CD4-positive, alpha-beta T cell treated with Interferon alpha-2 for 1 hour (primary cell): ENCODE measurements around the gene NR2F1-AS1.
"Not testable (repeated sequence)": the region's sequence is repeated elsewhere in the genome, so short reads cannot be mapped to it uniquely, and the experiment has no call there.

ENCODE experiments used
- DNase-seq, 2 donors: peaks; one replicate each; pipeline ENCODE4 v3.0.0-alpha.2; 2020 to 2022

The NR2F1-AS1 gene

DNA sequence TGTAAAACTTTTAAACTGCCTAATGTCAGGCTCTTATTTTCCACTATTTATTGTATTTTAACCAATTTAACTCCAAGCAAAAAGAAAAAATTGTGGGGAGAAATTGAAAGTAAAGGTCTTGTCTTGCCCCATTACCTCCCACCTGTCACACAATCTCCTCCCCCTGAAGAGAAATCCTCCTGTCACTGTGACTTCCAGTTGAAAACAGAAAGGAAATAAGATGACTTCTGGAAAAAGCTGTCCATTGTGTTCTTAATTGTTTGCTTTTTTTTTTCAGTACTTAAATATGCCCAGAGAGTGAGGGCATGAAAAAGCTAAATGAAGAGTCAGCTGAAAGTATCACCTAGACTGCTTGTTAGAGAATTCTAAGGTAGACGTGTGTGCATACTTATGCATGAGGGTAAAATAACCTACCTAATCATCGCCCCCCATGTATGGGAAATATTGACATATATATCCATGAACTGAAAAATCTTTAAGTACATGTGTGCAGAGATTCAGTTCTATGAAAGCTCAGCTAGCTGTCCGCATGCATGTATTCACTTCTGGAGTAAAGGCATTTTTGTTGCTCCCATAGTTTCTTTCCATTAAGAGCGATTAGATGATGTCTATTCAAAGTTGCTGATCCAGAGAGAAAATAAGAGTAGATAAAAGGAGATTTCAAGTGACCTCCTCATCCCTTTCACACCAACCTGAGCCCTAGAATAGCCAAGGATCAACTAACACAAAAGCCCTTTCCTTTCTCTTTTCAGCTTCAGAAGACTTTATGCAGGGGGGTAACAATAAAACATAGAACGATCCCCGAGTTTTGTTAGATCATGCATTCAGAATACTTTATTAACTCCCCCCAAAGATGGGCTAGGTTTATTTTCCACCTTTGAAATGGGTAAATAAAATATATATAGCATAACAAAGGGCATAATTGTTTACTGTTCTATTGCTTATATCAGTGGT is 5.3 kb downstream of the NR2F1-AS1 start:
- no peak for DNase-seq

- DNase-seq: no peak
These were observed 6.3 kb downstream of the NR2F1-AS1 start for GRCh38 chr5:93574491-93575305.

DNA sequence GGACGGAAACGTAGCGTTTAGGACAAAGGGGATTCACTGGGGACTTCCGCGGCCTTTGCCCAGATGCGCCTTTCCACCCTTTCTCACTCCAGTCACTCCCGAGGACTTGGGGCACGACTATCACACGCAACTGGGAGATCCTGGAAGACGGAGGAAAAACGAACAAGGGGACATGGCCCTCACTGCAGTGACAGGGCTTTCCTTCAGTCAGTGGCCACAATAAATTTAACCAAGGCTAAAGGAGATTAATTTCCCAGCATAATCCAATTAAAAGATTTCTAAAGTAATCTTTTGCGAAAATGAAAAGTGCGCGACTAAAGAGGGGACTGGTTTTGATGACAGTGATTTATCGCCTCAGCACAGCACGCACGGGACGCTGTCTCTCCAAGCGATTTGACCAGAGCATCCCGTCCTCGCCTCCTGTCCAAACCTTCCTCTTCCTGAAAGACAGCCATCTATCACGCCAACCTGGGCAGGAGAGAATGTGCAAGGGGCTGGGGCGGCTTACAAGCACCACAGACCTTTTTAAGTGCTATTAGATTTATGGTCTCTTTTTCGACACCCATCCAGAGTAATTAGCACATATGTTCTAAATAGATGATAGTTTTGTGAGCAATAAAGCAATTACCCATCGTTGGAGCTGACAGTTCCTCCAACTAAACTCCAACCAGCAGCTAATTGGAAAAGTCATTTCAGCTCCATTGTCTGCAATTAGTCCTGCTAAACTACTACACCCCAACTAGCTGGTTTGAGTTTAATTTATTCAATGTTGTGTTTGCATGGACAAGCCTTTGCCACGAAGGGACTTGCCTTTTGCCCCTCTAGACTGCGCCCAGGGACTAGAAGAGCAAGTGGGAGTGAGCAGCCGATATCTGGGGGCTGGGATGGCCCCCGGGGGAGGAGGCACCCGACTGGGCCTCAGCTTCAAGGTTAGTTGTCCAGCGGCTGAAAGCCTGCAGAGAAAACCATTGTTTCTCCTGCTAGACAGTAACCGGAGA is 7.4 kb downstream of the NR2F1-AS1 start:
- no peak for DNase-seq

GRCh38 chr5:93572608-93573353 is 8.2 kb downstream of the NR2F1-AS1 start:
- no peak for DNase-seq

DNA sequence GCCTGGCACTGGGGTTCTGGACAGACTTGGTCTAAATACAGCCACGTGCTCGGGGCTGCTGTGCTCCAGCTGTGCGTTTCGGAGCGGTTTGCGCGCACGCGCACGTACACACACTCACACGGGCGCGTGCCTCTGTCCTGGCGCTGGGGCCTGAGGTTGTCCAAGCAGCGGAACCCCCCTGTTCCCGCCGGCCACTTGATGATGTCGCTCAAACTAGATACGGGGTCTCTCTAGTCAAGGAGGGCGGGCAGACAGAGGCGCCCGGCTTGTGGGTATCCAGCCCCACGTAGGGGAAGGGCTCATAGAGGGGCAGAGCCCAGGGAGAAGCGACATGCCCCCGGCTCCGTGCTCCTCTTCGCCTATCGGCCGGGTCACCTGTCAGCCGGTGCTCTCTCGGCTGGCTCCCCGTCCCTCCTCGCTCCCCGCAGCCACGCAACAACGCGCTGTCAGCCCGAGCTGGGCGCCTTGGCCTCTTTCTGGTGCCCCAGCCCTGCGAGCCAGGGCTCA is 8.9 kb downstream of the NR2F1-AS1 start:
- no peak for DNase-seq

DNA sequence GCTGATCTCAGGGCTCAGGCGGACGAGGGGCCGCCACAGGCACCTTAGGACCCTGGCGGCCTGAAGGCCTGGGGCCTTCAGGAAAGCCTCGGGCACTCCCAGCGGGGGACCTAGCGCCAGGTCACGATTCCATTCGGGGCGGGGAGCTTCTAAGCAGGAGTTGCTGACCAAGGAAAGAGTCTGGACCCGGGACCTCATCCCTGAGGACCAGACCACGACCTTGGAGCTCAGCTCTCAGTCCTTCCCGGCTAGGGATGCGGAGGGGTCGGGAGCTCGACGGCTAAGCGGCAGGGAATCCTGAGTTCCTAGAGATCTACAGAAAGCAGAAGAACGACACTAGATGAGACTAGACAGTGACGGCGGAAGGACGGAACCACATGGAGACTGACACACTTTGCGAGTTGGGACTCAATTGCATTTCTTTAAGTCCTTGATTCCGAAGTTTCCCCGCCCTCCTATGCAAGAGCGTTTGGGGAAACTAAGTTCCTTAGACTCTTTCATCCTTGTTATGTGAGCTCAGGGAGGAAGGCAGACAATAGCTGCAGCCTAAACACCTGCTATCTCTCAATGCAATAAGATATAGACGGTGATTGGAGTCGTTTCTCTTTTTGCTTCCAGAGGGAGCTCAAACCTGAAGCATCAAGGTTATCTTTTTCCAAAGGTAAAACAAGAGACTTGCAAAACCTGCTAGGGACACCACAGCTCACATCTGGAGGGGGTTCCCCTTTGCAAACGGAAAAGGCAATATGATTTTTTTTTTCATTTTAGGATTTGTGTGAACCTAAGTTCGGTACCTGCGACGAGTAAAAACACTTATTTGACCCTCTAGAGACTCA is 9.7 kb downstream of the NR2F1-AS1 start:
- no peak for DNase-seq

GRCh38 chr5:93570294-93571113 is 10.5 kb downstream of the NR2F1-AS1 start:
- DNase-seq: no peak

DNA sequence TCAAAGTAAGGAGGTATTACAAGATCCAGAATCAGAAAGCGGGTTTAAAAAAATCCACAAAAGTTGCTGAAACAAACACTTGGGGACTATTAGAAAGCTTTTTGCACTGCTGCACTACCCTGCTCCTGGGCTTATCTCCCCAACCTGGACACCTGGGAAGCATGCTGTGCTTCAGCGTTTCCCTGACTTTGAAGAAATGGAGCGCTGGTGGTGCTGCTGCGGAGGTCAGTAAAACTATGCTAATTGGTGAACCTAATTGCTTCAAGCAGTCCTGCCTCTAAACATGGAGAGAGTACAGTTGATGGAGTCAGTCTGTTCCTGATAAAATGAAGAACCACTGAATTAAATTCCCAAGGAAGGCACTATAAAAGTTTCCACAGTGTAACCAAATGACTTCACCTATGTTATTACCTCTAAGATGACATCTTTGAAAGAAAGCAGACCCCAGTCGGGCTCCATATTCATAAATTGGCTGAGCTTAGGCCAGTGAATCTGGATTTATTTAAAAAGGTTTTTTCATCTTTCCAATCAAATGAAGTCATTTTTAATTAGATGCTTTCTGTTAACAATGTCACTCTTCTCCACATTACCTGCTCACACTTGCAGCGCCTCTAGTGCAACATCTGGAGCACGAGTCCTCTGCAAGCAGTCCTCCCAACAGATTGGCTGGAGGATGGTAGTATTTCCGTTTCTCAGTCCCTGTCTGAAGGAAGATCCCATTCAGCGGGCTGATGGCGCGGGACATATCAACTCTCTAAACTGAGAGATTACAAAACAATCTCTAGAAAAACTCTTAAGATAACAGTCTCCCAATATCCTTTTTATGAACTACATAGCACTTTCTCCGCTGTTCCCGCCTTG is 11.5 kb downstream of the NR2F1-AS1 start:
- DNase-seq: no peak

DNA sequence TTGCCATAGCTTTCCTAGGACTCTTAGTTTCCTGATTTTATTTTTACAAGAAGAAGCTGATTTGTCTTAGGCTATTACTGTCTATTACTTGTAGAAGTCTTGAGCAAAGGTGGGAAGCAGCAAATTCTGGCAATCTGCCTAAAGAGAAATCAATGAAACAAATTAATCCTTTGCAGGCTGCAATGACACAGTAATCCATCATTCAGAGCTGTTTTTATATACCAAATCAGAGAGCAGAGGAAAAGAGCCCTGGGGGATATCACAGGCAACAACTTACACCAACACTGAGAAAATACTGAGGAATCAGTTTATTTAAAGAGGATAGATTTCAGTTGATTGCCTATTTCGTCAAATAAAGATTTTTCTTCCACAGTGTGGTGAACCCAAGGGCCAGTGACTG is 13.6 kb downstream of the NR2F1-AS1 start:
- no peak for DNase-seq

GRCh38 chr5:93566091-93566490 is 14.9 kb downstream of the NR2F1-AS1 start:
- no peak for DNase-seq

- DNase-seq: no peak
These were observed 23.9 kb downstream of the NR2F1-AS1 start for GRCh38 chr5:93557021-93557604.

DNA sequence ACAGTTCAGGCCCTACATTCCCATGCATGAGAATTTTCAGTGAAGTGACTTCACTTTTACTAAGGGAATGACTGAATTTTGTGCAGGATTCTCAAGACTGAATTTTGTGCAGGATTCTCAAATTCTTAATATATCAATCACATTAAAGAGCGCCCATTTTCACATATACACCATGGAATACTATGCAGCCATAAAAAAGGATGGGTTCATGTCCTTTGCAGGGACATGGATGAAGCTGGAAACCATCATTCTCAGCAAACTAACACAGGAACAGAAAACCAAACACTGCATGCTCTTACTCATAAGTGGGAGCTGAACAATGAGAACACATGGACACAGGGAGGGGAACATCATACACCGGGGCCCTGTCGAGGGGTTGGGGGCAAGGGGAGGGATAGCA is 31.4 kb downstream of the NR2F1-AS1 start:
- DNase-seq: not testable (repeated sequence)

DNA sequence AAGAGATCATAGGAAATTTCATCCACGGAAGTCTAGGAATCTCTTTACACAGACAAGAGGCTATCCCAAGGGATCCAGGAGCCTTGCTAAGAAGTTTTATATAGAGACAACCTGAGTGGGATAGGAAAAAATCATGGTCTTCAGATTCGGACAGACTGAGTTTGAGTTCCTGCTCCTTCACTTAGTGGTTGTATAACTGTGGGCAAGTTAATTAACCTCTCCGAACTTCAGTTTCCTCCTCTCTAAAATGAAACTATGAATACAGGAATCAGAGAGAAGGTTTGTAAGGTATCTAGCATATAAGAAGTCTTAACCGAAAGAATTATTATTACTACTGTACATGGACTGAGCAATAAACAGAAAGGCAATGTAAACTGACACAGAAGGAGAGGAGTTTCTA is 35.1 kb downstream of the NR2F1-AS1 start:
- DNase-seq: no peak

- DNase-seq: no peak
These were observed 48.6 kb downstream of the NR2F1-AS1 start for GRCh38 chr5:93532370-93532769.

- not testable (repeated sequence) for DNase-seq
These were observed 59.2 kb downstream of the NR2F1-AS1 start for GRCh38 chr5:93521815-93522214.

GRCh38 chr5:93519740-93520139 is 61.3 kb downstream of the NR2F1-AS1 start:
- DNase-seq: no peak

- DNase-seq: no peak
These were observed 63.2 kb downstream of the NR2F1-AS1 start for GRCh38 chr5:93517828-93518227.

GRCh38 chr5:93513298-93513697 is 67.7 kb downstream of the NR2F1-AS1 start:
- no peak for DNase-seq
